ENCODE measurements around the gene KAZALD1.

Gene KAZALD1

DNA sequence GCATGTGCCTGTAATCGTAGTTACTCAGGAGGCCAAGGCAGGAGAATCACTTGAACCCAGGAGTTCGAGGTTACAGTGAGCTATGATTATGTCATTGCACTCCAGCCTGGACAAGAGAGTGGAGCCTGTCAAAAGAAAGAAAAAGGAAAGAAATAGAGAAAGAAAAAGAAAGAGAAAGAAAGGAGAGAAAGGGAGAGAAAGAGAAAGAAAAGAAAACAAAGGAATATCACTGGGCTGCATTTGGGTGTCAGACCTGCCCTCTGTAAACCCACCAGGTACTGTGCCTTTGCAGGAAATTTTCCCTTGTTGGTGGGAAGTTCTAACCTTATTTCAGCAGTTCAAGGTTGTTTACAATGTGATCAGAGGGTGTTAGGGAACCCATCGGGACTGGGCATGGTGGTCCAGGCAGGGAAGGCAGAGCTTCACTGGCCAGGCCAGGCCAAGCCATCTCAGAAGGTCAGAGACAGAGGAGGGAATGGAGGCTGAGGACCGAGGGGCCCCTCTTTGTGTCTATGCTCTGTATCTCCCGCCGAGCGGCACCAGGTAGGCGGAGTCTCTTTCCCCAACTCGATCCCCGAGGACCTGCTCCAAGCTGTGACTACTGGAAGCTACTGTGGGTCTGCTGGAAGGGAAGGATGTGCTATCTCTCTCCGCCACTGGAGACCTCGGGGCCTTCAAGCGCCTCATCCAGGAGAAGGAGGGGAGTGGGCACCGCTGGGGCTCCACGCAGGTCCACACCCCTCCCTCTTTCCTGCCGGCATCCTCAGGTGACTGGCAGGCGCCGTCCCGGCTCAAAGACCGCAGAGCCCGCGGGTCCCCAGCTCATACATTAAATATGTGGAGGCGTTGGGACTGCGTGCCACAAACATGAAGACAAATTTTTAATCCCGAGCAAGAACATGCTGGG is 15.2 kb upstream of the KAZALD1 start:
- DNase-seq (ENCODE audit: low read depth in 4 of 4, low spot score in 1 of 4), result no peak

DNA sequence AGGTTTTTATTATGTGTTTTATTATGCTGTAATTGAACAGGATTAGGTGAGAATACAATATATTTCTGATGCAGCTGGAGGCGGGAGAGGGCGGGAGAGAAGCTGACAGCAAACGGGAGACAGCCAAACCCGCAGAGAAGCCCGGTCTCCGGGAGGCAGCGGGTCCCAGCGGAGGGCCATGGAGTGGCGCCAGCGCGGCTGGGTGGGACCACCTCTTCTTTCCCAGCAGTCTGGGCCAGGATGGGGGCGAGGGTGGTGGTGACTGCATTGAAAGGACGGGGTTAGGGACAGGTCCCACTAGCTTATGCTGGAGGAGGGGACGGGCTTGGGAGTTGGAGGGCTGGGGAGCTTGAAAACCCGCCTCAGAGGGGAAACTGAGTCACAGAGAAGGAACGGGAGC is 14.5 kb upstream of the KAZALD1 start:
- DNase-seq (ENCODE audit: low read depth in 4 of 4, low spot score in 1 of 4), result no peak

DNA sequence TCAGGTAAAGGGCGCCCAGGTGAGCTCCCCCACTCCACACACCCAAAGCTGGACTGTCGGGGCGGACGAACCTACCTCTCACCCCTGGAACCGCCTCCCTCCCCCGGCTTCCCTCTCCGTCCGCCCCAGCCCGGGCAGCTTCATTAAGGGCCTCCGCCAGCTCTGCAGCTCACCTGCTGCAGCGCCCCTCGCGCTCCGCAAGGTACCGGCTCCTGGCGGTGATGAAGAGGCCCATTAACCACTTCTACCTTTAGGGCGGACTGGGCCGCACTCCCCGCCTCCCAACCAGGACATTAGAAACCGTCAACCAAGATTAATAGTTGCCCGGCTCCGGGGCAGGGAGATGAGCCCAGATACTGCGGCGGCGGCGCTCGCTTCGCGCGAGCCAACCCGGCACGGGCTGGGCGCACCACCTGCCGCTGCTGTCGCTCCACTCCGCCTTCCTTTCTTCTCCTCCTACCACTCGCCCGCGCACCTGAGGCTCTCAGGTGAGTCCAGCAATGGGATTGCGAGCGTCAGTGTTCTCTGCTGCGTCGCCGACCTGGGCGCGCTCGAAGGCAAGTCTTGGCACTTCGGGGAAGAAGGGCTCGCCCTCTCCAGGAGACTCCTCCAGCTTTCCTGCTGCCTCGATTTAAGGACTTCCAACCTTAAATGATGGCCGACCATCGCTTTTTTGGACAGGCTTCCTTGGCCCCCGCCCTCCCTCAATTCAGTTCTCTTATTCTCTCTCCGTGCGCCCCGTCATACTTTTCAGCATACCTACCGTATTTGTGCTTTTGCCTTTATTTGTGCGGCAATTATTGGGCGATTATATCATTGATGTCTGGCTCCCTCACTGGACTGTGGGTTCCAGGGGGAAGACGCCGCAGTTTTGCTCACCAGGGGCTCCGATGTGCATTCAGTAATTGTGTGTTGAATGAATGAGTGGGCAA is 13.6 kb upstream of the KAZALD1 start:
- DNase-seq (ENCODE audit: low read depth in 4 of 4, low spot score in 1 of 4), result no peak

DNA sequence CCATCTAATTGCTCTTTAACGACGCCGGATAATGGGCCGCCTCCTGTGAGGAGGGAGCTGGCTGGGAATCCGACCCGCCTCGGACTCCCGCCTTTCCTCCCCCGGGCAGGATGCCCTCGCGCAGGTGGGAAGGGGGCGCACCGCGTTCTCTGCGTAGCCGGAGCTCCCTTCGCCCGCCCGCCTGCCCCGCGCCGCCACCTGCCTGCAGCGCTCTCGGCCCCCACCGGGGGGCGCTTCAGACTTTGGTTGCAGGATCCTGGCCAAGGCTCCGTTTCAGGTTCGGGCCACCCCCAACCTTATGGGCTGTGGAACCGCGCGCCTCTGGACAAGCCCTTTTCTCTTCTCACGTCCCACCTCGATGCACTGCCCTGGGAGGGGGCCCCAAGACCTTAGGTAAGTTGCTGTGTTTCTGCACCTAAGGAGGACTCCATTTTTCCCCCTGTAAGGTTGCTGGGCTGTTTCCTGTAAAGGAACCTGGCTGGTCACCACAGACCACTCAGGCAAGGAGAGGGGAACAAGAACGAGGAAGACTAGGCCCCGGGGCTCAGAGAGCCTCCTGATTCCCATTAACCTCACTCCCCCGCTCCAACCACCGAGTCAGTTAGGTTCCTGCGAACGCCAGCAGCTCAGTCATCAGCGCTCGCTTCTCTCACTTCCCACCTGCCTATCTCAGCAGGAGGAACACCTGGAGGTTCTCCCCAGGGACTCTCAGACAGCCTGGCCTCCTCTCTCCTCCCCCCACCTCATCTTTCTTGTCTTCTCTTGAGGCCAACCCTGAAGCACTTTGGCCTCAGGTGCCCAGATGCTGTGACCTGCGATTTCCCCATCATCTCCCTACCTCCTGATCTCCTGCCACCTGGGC is 11.3 kb upstream of the KAZALD1 start:
- DNase-seq (ENCODE audit: low read depth in 4 of 4, low spot score in 1 of 4), result peak in 2 of 4 experiments; percentile 59 to 69

DNA sequence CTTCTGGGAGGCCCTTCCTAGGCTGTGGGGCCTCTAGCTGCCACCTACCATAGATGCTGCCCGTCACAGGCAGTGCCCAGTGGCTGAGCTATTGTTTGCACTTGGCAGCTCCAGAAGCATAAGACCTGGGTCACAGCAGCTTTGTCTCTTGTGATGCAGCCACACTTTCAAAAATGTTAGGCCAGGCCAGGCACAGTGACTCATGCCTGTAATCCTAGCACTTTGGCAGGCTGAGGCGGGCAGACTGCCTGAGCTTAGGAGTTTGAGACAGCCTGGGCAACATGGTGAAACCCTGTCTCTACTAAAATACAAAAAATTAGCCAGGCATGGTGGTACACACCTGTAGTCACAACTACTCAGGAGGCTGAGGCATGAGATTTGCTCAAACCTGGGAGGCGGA is 9.5 kb upstream of the KAZALD1 start:
- DNase-seq (ENCODE audit: low read depth in 4 of 4, low spot score in 1 of 4), result no peak

DNA sequence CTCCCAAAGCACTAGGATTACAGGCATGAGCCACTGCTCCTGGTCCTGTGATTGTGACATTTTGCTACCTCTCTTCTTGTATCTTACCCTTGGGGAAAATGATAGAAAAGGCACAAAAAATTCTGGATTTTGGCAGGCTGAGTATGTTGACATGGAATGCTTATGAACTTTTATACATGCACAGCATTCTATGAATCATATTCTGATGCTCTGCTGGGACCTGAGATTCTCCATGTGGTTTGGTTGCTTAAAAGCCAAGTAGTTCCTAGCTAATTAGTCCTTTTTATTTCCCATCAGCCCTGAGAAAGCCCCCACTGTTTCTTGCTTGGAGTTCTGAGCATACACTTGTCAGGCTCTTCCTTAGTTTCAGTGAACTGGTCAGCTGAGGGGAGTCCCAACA is 8.3 kb upstream of the KAZALD1 start:
- DNase-seq (ENCODE audit: low read depth in 4 of 4, low spot score in 1 of 4), result no peak

DNA sequence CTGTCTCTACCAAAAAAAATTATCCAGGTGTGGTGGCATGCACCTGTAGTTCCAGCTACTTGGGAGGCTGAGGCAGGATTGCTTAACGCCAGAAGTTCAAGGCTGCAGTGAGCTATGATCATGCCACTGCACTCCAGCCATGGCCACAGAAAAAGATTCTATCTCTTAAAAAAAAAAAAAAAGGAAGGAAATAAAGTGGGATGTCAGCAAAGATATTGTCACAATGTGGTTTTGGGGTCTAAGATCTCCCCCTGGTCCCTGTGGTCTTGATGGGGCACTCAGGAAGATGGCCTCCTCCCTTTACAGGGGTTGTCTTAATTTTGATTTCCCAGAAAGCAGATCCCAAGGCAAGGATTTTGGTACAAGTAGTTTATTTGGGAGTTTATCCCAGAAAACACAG is 7.4 kb upstream of the KAZALD1 start:
- no peak for DNase-seq (ENCODE audit: low read depth in 4 of 4, low spot score in 1 of 4)

DNA sequence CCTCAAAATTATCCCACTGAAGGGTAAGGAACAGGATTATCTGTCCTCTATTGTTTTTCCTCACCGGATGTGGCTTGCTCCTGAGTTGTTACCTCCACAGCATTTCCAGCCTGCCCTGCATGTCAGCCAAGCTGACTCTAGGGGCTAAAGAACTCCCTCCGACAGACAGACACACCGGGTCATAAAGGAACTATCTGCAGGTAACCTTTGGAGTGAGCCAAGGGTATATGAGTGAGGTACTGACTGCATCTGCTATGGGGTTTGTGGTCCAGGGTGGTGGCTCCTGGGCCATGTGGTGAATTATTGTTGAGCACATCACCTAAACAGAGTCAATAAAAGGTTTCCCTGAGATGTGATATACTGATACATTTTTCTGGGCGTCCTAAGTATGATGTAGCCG is 6.9 kb upstream of the KAZALD1 start:
- DNase-seq (ENCODE audit: low read depth in 4 of 4, low spot score in 1 of 4), result no peak

DNA sequence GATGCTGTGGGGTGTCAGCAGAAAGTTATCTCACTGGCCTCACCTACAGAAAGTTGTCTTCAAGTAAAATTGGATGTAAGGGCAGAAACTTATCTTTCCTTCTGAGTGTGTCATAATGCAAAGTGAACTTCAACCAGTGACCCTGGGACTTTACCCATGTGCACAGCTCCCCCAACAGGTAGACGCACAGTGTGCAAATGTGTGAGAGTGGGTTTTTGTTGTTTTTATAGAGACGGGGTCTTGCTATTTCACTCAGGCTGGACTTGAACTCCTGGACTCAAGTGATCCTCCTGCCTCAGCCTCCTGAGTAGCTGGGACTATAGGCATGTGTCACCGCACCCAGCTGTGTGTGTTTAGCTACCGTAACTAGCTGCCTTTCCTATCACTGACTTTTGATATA is 6.4 kb upstream of the KAZALD1 start:
- no peak for DNase-seq (ENCODE audit: low read depth in 4 of 4, low spot score in 1 of 4)

DNA sequence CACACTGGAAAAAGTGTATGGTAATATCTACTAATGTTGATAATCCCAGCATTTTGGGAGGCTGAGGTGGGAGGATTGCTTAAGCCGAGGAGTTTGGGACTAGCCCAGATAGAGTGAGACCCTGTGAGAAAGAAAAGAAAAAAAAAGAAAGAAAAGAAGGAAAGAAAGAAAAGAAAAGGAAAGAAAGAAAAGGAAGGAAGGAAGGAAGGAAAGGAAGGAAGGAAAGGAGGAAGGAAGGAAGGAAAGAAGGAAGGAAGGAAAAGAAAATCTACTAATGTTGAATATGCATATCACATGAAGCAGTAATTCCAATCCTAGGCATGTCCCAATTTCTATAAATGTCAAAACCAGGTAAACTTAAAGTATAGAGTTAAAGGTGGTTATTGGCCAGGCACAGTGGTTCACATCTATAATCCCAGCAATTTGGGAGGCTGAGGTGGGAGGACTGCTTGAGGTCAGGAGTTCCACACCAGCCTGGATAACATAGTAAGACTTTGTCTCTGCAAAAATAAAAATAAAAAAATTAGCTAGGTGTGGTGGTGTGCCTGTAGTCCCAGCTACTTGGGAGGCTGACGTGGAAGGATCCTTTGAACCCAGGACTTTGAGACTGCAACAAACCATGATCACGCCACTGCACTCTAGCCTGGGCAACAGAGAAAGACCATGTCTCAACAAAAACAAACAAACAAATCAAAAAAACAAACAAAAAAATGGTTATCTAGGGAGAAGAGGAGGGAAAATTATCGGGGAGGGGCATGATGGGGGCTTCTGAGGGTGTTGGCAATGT is 5.2 kb upstream of the KAZALD1 start:
- DNase-seq (ENCODE audit: low read depth in 4 of 4, low spot score in 1 of 4), result no peak

DNA sequence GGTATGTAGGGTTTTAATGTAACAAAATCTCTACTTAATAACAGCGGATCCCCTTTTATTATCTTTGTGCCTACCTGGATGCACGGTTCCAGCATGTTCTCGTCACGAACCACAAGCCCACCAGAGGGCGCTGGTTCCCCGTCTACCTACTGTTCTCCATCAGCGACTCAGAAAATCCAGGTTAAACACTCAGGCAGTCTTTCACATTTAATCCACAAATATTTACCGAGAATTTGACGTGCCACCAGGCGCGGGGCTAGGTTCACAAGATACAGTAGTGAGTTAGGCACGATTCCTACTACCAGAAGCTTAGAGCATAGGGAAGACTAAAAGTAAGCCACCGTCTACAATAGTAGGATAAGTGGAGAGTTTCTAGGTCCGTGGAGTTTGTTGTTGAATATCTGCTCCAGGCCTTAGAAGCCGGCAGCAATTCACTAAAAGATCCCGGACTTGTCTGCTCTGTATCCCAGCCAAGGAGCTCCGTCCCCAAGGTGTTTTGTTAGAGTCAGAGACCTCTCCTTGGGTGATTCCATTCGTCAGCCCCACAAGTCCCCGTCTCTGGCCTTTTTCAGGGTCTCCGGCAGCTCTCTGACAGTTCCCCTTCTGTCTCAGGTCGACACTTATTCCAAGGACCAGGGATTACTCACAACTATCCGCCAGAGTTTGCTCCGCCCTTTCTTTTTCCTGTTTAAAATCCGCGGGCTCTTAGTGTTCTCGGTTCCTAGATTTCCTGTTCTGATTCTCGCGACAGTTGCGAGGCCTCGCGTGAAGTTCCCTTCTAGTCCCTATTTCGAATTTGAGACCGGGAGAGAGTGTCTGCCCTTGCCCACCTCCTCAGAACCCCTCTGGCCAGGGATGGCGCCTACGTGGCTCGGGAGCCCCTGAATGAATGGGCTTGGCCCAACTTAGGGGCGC is 1.5 kb upstream of the KAZALD1 start:
- peak; percentile 84 to 91 (median 88) for DNase-seq (ENCODE audit: low read depth in 4 of 4, low spot score in 1 of 4)

DNA sequence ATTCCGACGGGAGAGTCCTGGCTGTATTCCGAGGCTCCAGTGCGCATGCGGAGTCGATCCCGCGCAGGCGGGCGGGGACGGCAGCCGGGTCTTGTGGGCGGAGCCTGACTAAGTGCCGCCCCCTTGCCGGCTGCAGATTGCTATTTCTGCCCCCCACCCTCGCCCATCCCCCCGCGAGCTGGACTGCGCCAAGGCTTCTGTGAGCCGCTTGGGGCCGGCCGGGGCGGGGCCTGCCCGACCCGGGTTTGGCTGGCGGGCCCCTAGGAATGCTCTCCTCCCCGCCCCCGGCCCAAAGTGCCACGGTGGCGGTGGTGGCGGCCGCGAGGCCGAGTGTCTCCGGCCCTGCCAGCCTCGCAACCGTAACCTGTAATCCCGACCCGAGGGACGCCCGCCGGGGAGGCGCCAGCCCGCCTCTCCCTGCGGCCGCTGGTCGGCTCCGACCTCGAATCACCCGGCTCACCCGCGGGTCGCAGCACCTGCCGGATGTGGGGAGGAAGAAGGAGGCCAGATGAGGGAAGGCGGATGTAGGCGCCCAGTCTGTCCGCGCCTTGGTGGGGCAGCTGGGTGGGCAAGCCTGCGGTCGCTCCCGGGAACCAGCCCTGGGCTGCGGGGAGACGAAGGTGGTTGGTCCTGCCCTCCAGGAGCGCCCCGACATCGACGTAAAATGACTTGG is 702 bp upstream of the KAZALD1 start:
- peak; percentile 83 to 90 (median 88) for DNase-seq (ENCODE audit: low read depth in 4 of 4, low spot score in 1 of 4)

DNA sequence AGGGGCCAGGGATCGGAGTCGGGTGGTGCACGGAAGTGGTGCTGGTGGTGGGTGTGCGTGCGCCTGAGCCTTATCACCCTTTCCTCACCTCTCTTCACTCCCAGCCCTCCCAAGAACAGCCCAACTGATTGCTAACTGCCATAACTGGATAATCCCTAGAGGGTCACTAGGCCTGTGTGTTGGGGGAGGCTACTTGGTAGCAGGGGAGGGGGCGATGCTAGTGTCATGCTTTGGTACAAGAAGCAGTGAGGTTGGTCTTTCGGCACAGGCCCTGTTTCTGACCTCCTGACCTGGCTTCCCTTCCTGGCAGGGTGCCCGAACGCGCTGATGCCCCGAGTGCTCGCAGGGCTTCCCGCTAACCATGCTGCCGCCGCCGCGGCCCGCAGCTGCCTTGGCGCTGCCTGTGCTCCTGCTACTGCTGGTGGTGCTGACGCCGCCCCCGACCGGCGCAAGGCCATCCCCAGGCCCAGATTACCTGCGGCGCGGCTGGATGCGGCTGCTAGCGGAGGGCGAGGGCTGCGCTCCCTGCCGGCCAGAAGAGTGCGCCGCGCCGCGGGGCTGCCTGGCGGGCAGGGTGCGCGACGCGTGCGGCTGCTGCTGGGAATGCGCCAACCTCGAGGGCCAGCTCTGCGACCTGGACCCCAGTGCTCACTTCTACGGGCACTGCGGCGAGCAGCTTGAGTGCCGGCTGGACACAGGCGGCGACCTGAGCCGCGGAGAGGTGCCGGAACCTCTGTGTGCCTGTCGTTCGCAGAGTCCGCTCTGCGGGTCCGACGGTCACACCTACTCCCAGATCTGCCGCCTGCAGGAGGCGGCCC is 652 bp downstream of the KAZALD1 start:
- peak in 1 of 4 experiments; percentile 48 for DNase-seq (ENCODE audit: low read depth in 4 of 4, low spot score in 1 of 4)

DNA sequence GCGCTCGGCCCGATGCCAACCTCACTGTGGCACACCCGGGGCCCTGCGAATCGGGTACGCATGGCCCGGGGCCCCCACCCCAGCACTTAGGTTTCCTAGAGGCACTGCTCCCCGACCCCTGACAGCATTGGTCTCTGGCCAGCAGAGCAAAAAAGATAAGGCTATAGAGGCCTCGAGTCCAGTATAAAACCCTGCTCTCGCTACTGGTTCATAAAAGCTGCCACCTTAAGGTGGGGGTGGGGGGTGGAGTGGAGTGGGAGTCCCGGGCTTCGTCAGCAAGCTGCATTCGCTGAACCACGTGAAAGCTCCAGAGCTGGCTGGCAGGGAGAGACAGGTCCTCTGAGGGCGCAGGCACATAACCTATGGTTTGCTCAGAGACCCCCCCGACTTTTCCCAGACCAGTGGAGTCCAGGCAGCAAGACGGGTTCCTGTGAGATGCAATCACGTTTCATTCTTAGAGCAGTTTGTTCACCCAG is 1.3 kb downstream of the KAZALD1 start:
- DNase-seq (ENCODE audit: low read depth in 4 of 4, low spot score in 1 of 4), result no peak

DNA sequence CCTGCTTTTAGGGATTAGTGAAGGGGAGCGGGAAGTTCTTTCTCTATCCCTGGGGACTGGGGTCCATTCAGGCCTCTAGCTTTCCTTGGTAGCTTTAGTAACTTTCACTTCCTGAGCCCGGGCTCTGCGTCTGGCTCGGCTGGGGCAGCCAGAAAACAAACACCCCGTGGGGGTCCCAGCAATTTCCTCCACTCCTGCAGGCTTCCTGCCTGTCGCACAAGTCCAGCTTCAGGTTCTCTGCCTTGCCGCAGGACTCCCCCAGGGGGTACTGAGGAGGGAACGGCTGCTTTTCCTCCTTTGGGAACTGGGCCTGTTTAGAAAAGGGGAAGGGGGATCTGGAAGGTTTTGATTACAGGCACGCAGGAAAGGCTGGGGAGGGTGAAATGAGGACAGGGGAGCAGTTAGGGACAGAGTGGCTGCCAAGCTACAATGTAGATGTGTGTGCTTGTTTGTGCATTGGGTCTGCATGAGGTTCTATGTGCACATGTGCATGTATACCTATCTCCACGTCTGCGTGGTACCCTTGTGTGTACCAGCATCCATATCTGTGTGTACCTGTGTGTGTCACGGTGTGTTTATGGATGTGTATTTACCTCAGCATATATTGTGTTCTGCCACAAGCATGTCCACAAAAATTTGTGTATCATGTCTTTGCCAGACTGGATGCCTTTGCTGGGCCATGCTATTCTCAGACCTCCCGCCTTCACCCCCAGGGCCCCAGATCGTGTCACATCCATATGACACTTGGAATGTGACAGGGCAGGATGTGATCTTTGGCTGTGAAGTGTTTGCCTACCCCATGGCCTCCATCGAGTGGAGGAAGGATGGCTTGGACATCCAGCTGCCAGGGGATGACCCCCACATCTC is 2.0 kb downstream of the KAZALD1 start:
- no peak for DNase-seq (ENCODE audit: low read depth in 4 of 4, low spot score in 1 of 4)

DNA sequence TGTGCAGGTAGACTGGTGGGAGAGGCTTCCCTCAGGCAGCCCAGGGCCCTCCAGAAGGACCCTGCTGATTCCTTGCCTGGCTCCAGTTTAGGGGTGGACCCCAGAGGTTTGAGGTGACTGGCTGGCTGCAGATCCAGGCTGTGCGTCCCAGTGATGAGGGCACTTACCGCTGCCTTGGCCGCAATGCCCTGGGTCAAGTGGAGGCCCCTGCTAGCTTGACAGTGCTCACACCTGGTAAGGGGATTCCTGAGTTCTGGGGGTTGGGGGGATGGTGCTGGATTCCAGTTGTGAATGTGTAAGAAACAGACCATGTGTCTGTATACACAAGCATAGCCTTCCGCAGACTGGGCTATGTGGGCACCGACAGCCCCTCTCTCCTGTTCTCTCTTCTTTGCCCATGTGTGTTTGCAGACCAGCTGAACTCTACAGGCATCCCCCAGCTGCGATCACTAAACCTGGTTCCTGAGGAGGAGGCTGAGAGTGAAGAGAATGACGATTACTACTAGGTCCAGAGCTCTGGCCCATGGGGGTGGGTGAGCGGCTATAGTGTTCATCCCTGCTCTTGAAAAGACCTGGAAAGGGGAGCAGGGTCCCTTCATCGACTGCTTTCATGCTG is 2.7 kb downstream of the KAZALD1 start:
- no peak for DNase-seq (ENCODE audit: low read depth in 4 of 4, low spot score in 1 of 4)
